ENCODE measurements around the gene TAF11L4.
"Not testable (repeated sequence)": the region's sequence is repeated elsewhere in the genome, so short reads cannot be mapped to it uniquely, and the experiment has no call there.

TAF11L4 gene
- 0 reads per million in 9 experiments for total RNA-seq

DNA sequence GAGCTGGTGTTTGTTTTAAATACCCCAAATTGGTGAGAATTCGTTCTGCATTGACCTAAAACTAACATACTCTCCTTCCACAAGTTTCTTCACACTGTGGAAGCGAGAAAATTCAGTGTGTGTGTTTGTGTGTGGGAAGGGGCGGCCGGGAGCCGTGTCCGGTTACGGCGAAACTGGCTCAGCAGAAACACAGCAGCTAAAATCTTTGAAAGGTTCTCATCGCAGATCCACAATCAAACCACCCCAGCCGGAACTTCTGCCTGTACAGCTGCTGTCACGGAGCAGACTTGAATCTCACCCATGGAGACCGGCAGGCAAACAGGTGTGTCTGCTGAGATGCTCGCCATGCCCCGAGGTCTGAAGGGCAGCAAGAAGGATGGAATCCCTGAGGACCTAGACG is at the start of gene TAF11L4:
TSS of gene TAF11L4 (plus strand) at position 301 of the 400 bp plus-strand sequence.
- H3K4me3 Mint-ChIP-seq; H3K9me3 Mint-ChIP-seq; H3K36me3 Mint-ChIP-seq (ENCODE audit: insufficient read depth); H3K27me3 Mint-ChIP-seq; DNase-seq; H3K27ac Mint-ChIP-seq; H3K4me1 Mint-ChIP-seq (ENCODE audit: low read depth in 2 of 2); ATAC-seq (replicated peaks): not testable (repeated sequence)

DNA sequence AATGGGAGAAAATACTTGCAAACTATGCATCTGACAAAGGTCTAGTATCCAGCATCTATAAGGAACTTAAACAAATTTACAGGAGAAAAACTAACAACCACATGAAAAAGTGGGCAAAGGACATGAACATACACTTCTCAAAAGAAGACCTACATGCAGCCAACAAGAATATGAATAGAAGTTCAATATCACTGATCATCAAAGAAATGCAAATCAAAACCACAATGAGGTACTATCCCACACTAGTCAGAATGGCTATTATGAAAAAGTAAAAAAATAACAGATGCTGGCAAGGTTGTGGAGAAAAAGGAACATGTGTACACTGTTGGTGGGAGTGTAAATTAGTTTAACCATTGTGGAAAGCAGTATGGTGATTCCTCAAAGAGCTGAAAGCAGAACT is 46.5 kb upstream of the TAF11L4 start:
- H3K9me3 Mint-ChIP-seq, result peaks cover 9 to 13% of the 10 kb centered on the region in 2 donors
- not testable (repeated sequence) for H3K36me3 Mint-ChIP-seq (ENCODE audit: insufficient read depth); DNase-seq; H3K27ac Mint-ChIP-seq; ATAC-seq (replicated peaks); H3K4me1 Mint-ChIP-seq (ENCODE audit: low read depth in 2 of 2); H3K4me3 Mint-ChIP-seq; H3K27me3 Mint-ChIP-seq

DNA sequence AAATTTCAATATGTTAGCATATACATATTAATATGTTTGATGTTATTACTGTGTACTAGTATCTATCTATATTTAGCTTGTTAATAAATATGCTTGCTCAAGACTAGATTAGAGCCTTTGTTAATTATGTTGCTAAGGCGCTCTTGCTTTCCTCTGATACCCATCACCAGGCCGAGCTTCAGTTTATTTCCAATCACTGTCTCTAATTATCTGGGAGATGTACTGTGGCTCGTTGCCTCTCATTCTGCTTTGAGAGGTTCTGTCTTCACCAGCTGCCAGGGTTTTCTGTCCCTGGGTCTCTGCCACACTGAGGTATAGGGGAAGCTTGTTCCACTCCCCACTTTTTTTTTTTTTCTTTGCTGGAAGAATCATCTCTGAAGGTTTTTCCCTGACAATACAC is 44.6 kb upstream of the TAF11L4 start:
- no peaks in the 10 kb centered on the region for H3K36me3 Mint-ChIP-seq (ENCODE audit: insufficient read depth)
- no peak overlapping the region for H3K27ac Mint-ChIP-seq
- peaks cover 8 to 10% of the 10 kb centered on the region in 2 donors for H3K9me3 Mint-ChIP-seq
- DNase-seq, result no peak
- H3K4me3 Mint-ChIP-seq, result no peak overlapping the region
- no peak for ATAC-seq (replicated peaks)
- H3K4me1 Mint-ChIP-seq (ENCODE audit: low read depth in 2 of 2), result no peaks in the 10 kb centered on the region
- H3K27me3 Mint-ChIP-seq, result no peaks in the 10 kb centered on the region

DNA sequence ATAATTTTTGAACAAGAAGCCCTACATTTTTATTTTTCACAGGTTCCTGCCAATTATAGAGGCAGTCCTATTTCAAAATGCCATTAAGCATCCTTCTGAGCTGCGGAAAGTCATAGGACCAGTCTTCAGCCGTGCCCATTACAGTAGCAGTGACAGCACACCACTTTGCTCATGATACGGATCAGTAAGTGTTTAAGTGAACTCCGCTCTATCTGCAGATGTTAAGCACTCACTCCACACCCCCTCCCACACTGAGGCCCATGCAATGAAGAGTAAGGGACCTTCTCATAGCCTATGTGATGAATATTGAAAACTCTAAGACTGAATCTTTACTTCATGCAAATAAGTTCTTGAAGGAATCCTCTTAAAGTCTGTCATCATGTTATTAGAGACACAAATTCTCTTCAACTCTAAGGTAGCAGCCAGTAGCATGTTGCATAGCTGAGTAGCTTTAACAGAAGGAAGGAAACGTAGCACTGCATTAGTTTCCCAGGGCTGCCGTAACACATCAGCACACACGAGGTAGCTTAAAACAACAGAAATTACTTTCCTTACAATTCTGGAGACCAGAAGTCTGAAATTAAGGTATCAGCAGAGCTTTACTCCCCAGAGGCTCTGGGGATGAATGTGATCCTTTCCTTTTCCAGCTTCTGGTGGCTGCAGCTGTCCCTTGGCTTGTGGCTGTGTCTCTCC is 43.9 kb upstream of the TAF11L4 start:
- Mint-ChIP-seq H3K27ac (no peak overlapping the region), H3K27me3 (no peaks in the 10 kb centered on the region), H3K4me3 (no peak overlapping the region), H3K36me3 (ENCODE audit: insufficient read depth) (no peaks in the 10 kb centered on the region), H3K4me1 (ENCODE audit: low read depth in 2 of 2) (no peaks in the 10 kb centered on the region), H3K9me3 (peaks cover 8% of the 10 kb centered on the region in 2 donors)
- no peak for DNase-seq
- no peak for ATAC-seq (replicated peaks)

DNA sequence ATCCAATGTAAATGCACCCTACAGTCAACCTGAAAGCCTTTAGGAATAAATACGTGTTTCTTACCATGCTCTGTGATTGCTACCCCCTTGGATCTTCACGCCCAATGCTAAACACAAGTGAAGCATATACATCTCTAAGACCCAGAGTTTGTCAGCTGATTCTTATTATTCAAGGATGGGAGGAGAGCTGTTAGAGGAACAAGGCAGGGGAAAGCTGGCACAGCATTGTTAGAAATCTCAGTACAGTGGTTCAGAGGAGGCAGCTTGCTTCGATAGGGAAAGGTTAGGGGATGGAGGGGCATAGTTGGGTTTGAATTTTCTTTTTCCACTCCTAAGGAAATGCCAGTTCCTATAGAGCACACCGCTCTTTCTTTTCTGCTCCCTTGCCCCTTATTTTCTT is 40.2 kb upstream of the TAF11L4 start:
- H3K4me3 Mint-ChIP-seq, result no peak overlapping the region
- no peaks in the 10 kb centered on the region for H3K4me1 Mint-ChIP-seq (ENCODE audit: low read depth in 2 of 2)
- H3K27ac Mint-ChIP-seq, result no peak overlapping the region
- ATAC-seq (replicated peaks), result no peak
- no peaks in the 10 kb centered on the region for H3K27me3 Mint-ChIP-seq
- no peaks in the 10 kb centered on the region for H3K36me3 Mint-ChIP-seq (ENCODE audit: insufficient read depth)
- DNase-seq, result no peak
- H3K9me3 Mint-ChIP-seq, result peaks cover 8 to 13% of the 10 kb centered on the region in 2 donors

DNA sequence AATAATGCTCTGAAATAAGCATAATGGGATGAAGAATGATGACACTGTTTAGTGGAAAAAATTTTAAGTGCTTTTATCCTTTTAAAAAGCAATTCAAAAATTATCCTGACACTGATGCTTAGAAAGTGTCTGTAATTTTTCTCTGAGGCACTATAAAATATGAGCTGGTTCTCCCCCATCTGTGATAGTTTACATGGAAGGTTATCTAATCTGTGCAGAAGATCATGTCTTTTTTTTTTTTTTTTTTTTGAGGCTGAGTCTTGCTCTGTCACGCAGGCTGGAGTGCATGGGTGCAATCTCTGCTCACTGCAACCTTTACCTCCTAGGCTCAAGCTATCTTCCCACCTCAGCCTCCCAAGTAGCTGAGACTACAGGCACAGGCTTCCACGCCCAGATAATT is 38.8 kb upstream of the TAF11L4 start:
- Mint-ChIP-seq H3K4me3 (no peak overlapping the region), H3K27me3 (no peaks in the 10 kb centered on the region), H3K4me1 (ENCODE audit: low read depth in 2 of 2) (no peaks in the 10 kb centered on the region), H3K36me3 (ENCODE audit: insufficient read depth) (no peaks in the 10 kb centered on the region), H3K9me3 (peaks cover 3 to 18% of the 10 kb centered on the region in 2 donors), H3K27ac (no peak overlapping the region)
- ATAC-seq (replicated peaks) (no peak), DNase-seq (no peak)

DNA sequence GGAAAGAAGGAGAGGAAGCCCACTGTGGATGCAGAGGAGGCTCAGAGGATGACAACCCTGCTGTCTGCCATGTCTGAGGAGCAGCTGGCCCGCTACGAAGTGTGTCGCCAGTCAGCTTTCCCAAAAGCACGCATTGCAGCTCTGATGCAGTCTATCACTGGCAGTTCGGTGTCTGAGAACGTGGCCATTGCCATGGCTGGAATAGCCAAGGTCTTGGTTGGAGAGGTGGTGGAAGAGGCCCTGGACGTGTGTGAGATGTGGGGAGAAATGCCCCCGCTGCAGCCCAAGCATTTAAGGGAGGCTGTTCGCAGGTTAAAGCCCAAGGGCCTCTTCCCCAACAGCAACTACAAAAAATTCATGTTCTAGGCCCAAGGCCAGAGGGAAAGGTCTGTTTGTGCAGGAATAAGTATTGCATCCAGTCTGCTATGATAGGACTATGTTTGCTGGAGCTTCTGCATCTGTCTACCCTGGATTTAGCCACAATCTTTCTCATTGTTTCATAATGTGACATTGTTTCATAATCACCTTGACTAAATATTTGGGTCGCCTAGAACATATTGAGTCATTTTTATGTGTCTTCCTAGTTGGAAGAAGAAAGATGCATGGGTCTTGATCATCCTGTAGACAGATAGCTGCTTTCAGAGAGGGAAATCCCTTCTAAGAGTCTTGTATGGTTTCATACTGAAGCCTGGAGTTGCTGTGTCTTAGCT is 35.0 kb upstream of the TAF11L4 start:
- H3K27me3 Mint-ChIP-seq; H3K27ac Mint-ChIP-seq; H3K4me1 Mint-ChIP-seq (ENCODE audit: low read depth in 2 of 2); H3K36me3 Mint-ChIP-seq (ENCODE audit: insufficient read depth); ATAC-seq (replicated peaks); H3K4me3 Mint-ChIP-seq; DNase-seq: not testable (repeated sequence)
- H3K9me3 Mint-ChIP-seq, result peaks cover 4 to 19% of the 10 kb centered on the region in 2 donors

DNA sequence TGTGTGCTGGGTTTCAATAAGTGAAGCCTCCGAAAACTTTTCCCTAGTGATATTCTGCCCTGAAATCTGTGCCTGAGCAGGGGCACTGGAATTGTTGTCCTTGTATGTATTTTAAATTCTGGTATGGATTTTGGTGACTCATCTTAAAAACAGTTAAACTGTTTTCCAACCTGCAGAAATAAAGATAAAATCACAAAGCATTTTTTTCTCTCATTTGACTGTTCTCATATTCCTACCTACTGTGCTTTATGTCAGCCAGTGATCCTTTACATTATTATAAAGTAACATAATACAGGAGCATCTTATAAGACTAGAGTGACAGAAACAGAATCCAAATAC is 34.5 kb upstream of the TAF11L4 start:
- Mint-ChIP-seq H3K36me3 (ENCODE audit: insufficient read depth) (no peaks in the 10 kb centered on the region), H3K9me3 (peaks cover 4 to 19% of the 10 kb centered on the region in 2 donors), H3K27ac (no peak overlapping the region), H3K4me3 (no peak overlapping the region), H3K4me1 (ENCODE audit: low read depth in 2 of 2) (no peaks in the 10 kb centered on the region), H3K27me3 (no peaks in the 10 kb centered on the region)
- DNase-seq (no peak), ATAC-seq (replicated peaks) (no peak)

DNA sequence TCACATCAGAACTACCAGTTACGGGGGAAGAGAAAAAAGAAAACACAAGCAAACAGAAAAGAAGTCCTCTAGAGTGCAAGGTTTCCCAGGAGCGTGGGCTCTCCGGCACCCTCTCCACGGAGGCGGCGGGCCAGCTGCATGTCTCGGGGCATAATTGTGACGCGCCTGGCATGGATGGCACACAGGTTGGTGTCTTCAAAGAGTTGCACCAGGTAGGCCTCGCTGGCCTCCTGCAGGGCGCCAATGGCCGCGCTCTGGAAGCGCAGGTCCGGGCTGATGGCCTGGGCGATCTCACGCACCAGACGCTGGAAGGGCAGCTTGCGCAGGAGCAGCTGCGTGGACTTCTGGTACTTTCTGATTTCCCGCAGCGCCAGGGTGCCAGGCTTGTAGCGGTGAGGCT is 30.3 kb upstream of the TAF11L4 start:
- not testable (repeated sequence) for H3K4me1 Mint-ChIP-seq (ENCODE audit: low read depth in 2 of 2); ATAC-seq (replicated peaks); H3K36me3 Mint-ChIP-seq (ENCODE audit: insufficient read depth); DNase-seq; H3K4me3 Mint-ChIP-seq; H3K27me3 Mint-ChIP-seq; H3K27ac Mint-ChIP-seq
- H3K9me3 Mint-ChIP-seq, result peaks cover 10 to 26% of the 10 kb centered on the region in 2 donors

DNA sequence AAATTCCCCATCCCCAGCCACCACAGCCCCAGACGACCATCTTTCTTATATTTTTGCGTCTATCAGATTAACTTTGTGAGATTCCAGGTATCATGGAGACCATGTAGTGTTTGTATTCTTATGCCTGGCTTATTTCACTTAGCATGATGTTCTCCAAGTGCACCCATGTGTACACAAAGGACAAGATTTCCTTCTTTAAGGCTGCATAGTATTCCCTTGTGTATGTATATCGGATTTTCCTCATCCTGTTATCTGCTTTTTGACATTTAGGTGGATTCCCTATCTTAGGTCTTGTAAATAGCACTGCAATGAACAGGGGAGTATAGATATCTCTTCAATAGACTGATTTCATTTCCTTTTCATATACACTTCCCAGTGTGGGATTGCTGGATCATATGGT is 28.8 kb upstream of the TAF11L4 start:
- Mint-ChIP-seq H3K9me3 (peaks cover 10 to 21% of the 10 kb centered on the region in 2 donors), H3K36me3 (ENCODE audit: insufficient read depth) (no peaks in the 10 kb centered on the region), H3K4me1 (ENCODE audit: low read depth in 2 of 2) (no peaks in the 10 kb centered on the region), H3K27ac (no peak overlapping the region), H3K27me3 (no peaks in the 10 kb centered on the region), H3K4me3 (no peak overlapping the region)
- no peak for ATAC-seq (replicated peaks)
- no peak for DNase-seq

DNA sequence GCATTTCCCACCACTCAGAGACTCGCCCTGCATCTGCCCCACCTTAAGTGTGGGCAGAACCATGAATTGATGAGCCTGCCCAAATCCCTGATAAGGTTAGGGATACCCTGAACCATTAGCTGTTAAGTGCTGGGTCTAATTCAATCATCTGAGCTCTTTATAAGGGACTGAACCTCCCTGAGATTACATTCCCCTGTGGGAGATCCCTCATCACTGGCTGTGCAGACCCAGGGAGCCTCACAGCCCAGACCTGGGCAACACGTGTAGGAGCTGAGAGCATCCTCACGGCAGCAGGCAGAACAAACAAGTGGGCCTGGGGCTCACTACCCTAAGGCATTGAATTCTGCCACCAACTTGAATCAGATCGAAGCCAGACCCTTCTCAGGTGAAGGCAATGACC is 24.2 kb upstream of the TAF11L4 start:
- Mint-ChIP-seq H3K9me3 (peaks cover 10 to 20% of the 10 kb centered on the region in 2 donors), H3K36me3 (ENCODE audit: insufficient read depth) (no peaks in the 10 kb centered on the region)

DNA sequence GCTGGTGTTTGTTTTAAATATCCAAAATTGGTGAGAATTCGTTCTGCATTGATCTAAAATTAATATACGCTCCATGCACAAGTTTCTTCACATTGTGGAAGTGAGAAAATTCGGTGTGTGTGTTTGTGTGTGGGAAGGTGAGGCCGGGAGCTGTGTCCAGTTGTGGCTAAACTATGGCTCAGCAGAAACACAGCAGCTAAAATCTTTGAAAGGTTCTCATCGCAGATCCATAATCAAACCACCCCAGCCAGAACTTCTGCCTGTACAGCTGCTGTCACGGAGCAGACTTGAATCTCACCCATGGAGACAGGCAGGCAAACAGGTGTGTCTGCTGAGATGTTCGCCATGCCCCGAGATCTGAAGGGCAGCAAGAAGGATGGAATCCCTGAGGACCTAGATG is 23.7 kb upstream of the TAF11L4 start, which contains the start of gene TAF11L2:
TSS of gene TAF11L2 (plus strand) at position 301 of the 400 bp plus-strand sequence.
- not testable (repeated sequence) for H3K36me3 Mint-ChIP-seq (ENCODE audit: insufficient read depth); H3K27me3 Mint-ChIP-seq; H3K27ac Mint-ChIP-seq; ATAC-seq (replicated peaks); H3K4me3 Mint-ChIP-seq; H3K4me1 Mint-ChIP-seq (ENCODE audit: low read depth in 2 of 2); DNase-seq
- H3K9me3 Mint-ChIP-seq, result peaks cover 6 to 16% of the 10 kb centered on the region in 2 donors

More for the DNA sequence above, 24.2 kb upstream of the TAF11L4 start:
- Mint-ChIP-seq H3K4me3 (no peak overlapping the region), H3K27ac (no peak overlapping the region), H3K27me3 (no peaks in the 10 kb centered on the region), H3K4me1 (ENCODE audit: low read depth in 2 of 2) (no peaks in the 10 kb centered on the region)
- DNase-seq, result no peak
- no peak for ATAC-seq (replicated peaks)

DNA sequence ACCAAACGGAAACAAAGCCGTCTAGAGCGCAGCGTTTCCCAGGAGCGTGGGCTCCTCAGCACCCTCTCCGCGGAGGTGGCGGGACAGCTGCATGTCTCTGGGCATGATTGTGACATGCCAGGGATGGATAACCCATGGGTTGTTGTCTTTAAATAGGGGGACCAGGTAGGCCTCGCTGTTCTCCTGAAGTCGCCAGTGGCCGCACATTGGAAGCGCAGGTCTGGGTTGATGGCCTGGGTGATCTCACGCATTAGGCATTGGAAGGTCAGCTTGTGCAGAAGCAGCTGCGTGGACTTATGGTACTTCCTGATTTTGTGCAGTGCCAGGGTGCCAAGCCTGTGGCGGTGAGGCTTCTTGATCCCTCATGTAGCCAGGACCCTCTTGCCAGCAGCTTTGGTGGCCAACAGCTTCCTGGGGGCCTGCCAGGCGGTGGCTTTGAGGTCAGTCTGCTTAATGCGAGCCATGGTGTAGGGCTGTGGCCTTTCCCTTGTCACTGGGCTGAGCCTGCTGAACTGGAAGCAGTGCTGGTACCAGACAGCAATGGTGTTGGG is 9.8 kb upstream of the TAF11L4 start:
- no peak overlapping the region for H3K27ac Mint-ChIP-seq

DNA sequence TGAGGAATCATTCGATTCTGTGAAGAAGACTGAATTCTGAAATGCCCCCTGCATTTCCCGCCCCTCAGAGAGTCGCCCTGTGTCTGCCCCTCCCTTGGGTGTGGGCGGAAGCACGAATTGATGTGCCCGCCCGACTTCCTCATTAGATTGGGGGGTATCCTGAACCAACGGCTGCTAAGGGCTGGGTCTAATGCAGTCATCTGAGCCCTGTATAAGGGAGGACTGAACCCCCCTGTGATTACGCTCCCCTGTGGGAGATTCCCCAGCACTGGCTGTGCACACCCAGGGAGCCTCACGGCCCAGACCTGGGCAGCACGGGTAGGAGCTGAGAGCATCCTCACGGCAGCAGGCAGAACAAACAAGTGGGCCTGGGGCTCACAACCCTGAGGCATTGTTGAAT is 4.1 kb upstream of the TAF11L4 start:
- not testable (repeated sequence) for H3K4me1 Mint-ChIP-seq (ENCODE audit: low read depth in 2 of 2); ATAC-seq (replicated peaks); H3K9me3 Mint-ChIP-seq; H3K4me3 Mint-ChIP-seq; H3K27ac Mint-ChIP-seq; H3K27me3 Mint-ChIP-seq; H3K36me3 Mint-ChIP-seq (ENCODE audit: insufficient read depth)
- peak in 1 of 3 experiments; percentile 7 for DNase-seq

More for the DNA sequence above, 9.8 kb upstream of the TAF11L4 start:
- Mint-ChIP-seq H3K9me3 (peaks cover 4 to 31% of the 10 kb centered on the region in 2 donors), H3K36me3 (ENCODE audit: insufficient read depth) (no peaks in the 10 kb centered on the region), H3K27me3 (no peaks in the 10 kb centered on the region), H3K4me1 (ENCODE audit: low read depth in 2 of 2) (no peaks in the 10 kb centered on the region), H3K4me3 (no peak overlapping the region)
- ATAC-seq (replicated peaks) (no peak), DNase-seq (no peak)
